HFF-Myc (cell line): ENCODE measurements around the gene GDPD4.

ENCODE experiments used
- DNase-seq: peaks from one replicate; pipeline ENCODE4 v3.0.0-alpha.2; 2011; ENCODE audit warnings: low read depth; ENCODE audit errors: extremely low read depth
- H3K4me3 ChIP-seq: replicated peaks from 2 replicates; pipeline ENCODE4 v1.5.1; 2011; ENCODE audit warnings: low read depth, mild to moderate bottlenecking, control low read depth, low read length
- TF ChIP-seq, protein P1 (sequence below): IDR thresholded peaks from 2 replicates; pipeline ENCODE4 v1.5.1; 2012; ENCODE audit warnings: mild to moderate bottlenecking, low read depth, low read length, control low read depth; ENCODE audit errors: missing control alignments

GDPD4 gene

DNA sequence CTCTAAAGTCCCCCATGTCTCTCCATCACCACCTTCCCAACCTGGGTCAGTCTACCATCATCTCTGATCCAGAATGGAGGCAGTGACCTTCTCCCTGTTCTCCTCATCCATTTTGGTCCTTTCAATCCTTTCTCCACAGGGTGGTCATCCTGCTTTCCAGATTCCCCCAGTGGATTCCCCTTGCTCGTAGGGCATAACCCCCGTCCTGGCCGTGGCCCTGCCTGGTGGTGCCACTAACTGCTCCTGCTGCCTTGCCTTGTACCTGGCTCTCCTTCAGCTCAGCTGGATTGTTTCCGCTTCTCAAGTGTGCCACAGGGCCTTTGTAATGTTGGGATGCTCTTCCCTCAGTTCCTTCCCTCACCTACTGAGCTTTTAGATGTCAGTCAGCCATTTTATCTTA is 91.8 kb downstream of the GDPD4 start:
- TF ChIP-seq, protein P1, sequence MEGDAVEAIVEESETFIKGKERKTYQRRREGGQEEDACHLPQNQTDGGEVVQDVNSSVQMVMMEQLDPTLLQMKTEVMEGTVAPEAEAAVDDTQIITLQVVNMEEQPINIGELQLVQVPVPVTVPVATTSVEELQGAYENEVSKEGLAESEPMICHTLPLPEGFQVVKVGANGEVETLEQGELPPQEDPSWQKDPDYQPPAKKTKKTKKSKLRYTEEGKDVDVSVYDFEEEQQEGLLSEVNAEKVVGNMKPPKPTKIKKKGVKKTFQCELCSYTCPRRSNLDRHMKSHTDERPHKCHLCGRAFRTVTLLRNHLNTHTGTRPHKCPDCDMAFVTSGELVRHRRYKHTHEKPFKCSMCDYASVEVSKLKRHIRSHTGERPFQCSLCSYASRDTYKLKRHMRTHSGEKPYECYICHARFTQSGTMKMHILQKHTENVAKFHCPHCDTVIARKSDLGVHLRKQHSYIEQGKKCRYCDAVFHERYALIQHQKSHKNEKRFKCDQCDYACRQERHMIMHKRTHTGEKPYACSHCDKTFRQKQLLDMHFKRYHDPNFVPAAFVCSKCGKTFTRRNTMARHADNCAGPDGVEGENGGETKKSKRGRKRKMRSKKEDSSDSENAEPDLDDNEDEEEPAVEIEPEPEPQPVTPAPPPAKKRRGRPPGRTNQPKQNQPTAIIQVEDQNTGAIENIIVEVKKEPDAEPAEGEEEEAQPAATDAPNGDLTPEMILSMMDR, result no peak
- no peak for DNase-seq
- H3K4me3 ChIP-seq, result no peak overlapping the region

DNA sequence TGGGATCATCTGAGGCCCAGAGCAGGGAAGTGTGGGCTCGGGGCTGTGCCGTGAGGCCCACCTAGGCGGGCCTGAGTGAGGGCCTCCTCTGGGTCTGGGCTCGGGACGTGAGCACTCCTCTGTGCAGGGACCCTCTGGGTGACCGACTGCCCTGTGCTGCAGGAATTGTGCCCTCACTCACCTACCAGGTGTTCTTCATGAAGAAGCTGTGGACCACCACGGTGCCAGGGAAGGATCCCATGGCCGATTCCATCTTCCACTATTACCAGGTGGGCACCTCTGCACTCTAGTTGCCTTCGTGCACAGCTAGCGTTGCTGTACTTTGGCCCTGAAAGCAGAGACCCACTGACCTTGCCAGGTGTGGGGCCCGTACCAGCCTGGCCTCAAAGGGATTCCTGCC is 93.0 kb downstream of the GDPD4 start:
- no peak for DNase-seq
- TF ChIP-seq, protein P1, result no peak
- no peak overlapping the region for H3K4me3 ChIP-seq

DNA sequence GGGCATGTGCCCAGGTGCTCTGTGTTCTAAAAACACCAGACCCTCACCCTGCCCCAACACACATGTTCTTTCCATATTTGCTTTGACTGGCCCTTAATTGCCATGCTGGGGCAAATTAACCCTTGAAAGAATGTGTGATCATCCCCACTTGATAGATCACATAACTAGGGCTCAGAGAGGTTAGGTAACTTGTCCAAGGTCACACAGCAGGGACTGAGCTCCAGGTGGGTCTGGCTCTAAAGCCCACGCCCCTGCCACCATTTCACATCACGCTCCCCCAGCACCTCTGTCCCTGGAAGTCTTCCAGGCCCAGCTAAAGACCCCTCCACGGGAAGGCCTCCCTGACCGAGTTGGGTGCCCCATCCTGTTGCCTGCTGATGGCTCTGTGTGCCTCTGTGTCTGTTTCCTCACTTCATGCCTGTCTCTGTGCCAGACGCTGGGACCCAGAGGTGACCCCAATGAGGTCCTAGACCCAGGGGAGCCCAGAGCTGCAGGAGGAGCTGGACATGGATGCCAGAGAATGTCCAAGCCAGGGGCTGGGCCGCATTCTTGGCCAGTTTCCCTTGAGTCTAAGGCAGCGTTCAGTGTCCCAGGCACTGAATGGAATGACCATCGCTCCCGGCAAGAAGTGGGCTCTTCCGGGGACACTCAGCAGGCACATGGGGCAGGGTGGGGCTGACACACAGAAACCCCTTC is 93.7 kb downstream of the GDPD4 start:
- DNase-seq, result no peak
- TF ChIP-seq, protein P1, result no peak
- no peak overlapping the region for H3K4me3 ChIP-seq

DNA sequence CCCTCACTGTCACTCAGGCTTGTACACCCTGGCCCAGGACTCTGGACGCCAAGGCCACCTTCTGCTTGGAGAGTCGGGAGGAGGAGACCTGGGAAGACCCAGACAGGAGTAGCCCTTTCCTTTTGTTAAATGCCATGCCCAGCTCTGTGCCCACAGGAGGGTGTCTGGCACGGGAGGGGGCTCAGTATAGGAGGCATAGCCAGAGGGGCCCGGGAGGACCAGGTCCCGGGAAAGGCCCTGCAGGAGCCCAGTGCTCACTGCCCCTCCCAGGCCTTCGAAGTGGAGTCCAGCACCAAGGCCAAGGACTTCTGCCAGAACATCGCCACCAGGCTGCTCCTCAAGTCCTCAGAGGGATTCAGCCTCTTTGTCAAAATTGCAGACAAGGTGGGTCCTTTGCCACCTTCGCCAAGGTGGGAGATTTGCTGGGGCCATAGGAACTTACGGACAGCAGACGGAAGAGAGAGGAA is 94.4 kb downstream of the GDPD4 start:
- H3K4me3 ChIP-seq, result no peak overlapping the region
- TF ChIP-seq, protein P1, result no peak
- no peak for DNase-seq

DNA sequence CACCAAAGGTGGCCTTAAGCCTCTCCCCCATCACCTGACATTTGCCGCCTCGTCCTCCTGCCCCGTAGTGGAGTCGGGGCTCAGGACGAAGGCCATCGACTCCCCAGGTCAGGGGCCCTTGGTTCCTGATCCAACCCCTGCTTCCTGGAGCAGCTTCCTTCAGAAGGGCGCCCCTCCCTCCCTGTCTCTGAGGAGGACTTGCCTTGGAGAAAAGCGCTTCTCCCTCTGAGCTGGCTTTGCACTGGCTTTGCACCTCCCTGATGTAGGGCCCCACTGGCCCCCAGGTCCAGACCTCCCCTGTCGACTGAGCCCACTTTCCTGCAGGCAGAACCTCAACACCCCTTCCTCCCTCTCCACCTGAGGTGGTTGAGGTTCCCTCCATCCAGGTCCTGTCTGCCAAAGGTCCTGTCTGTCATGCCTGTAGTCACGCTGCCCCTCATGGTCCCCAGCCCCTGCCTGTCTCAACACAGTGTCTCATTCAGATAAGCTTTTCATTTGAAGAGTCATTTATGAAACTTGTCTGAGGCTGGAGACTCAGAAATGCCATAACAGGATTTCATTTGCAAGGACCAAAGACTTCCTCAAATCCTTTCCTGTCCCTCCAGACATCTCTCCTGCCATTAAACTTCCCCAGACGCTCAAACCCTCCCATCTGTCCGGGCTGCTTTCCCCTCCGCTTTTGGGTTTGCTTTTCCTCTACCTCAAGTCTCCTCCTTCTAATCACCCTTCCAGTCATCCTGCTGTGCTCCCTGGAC is 95.0 kb downstream of the GDPD4 start:
- no peak for DNase-seq
- TF ChIP-seq, protein P1, result no peak
- no peak overlapping the region for H3K4me3 ChIP-seq

- DNase-seq, result no peak
- TF ChIP-seq, protein P1, result no peak
- H3K4me3 ChIP-seq, result no peak overlapping the region
These were observed 95.8 kb downstream of the GDPD4 start for GRCh38 chr11:77205467-77206263.
